AG04450 (cell line): ENCODE results near the gene PIGH. TPM values are rescaled to one million over a fixed set of nuclear protein-coding genes. Genes with fewer than 3 reads are reported as not detected.
"Not testable (repeated sequence)": the region's sequence is repeated elsewhere in the genome, so short reads cannot be mapped to it uniquely, and the experiment has no call there.

Experiments used
- CTCF ChIA-PET: fragments of 300-600, 350-600 bp; formaldehyde crosslinking; extraction: SDS; loops from one replicate; lab custom pipeline; 2022; ENCODE audit warnings: antibody characterized with exemption, inconsistent platforms; lab: Charles Lee
- POLR2A ChIA-PET: fragments of 350-600 bp; formaldehyde crosslinking; extraction: SDS; loops from one replicate; lab custom pipeline; 2021; ENCODE audit warnings: antibody characterized with exemption, inconsistent platforms; lab: Yijun Ruan, JAX
- DNase-seq: peaks from one replicate; pipeline ENCODE4 v3.0.0-alpha.2; 2011; ENCODE audit warnings: low read depth, low spot score
- H3K27ac ChIP-seq: one replicate; pipeline ENCODE4 v1.5.1; 2012; ENCODE audit warnings: low read depth, low read length, control low read depth
- H3K27me3 ChIP-seq: one replicate; pipeline ENCODE4 v1.6.0; 2012; ENCODE audit warnings: low read length; ENCODE audit not compliant: control insufficient read depth, insufficient read depth
- H3K4me3 ChIP-seq: 2 replicates; pipeline ENCODE4 v1.5.1; 2011; ENCODE audit warnings: mild to moderate bottlenecking, low read depth, low read length, control low read depth
- H3K9me3 ChIP-seq: 2 replicates; pipeline ENCODE4 v1.5.1; 2012; ENCODE audit warnings: low read length; ENCODE audit not compliant: control insufficient read depth, insufficient read depth
- CTCF ChIP-seq: IDR thresholded peaks from 2 replicates; pipeline ENCODE4 v1.5.1; 2011; ENCODE audit warnings: low read depth, low read length, control low read depth, inconsistent platforms
- polyA plus RNA-seq: library from polyadenylated mRNA; depleted of rRNA; stranded (reverse); fragments of >200 nt; gene quantifications from 2 replicates; pipeline ENCODE4 v1.2.3, GENCODE V29; 2011

Gene PIGH
- polyA plus RNA-seq, 1 experiment, result 17.6 TPM

- no peak overlapping the region for H3K4me3 ChIP-seq
- H3K27me3 ChIP-seq, result no peaks in the 10 kb centered on the region
- H3K9me3 ChIP-seq, result no peaks in the 10 kb centered on the region
- no peak for DNase-seq
- no peak overlapping the region for H3K27ac ChIP-seq
- TF ChIP-seq CTCF, result no peak
- CTCF ChIA-PET, result interaction anchor here (0.7 to 1.7 kb wide), 3 partner anchors 15 to 63 kb away, joined by 3 to 5 read pairs (median 3); no protein-coding TSS in a partner anchor
- POLR2A ChIA-PET, result no interaction called here
These were observed 33.5 kb upstream of the PIGH start for GRCh38 chr14:67633451-67634147.

- no peak for TF ChIP-seq CTCF
- Histone ChIP-seq H3K9me3 (no peaks in the 10 kb centered on the region), H3K27me3 (no peaks in the 10 kb centered on the region), H3K27ac (no peak overlapping the region), H3K4me3 (no peak overlapping the region)
- CTCF ChIA-PET, result interaction anchor here (1.5 kb wide), 1 partner anchor 30 kb away, joined by 4 read pairs; the partner anchor contains the start of gene PIGH
- DNase-seq, result no peak
- POLR2A ChIA-PET, result no interaction called here
These were observed 30.9 kb upstream of the PIGH start for GRCh38 chr14:67630938-67631337.

GRCh38 chr14:67630186-67630585, 30.1 kb upstream of the PIGH start:
- Histone ChIP-seq H3K27ac (no peak overlapping the region), H3K9me3 (no peaks in the 10 kb centered on the region), H3K27me3 (no peaks in the 10 kb centered on the region), H3K4me3 (no peak overlapping the region)
- CTCF ChIA-PET, result interaction anchor here (1.5 kb wide), 1 partner anchor 30 kb away, joined by 4 read pairs; the partner anchor contains the start of gene PIGH
- no peak for DNase-seq
- no peak for TF ChIP-seq CTCF
- POLR2A ChIA-PET, result no interaction called here

GRCh38 chr14:67627519-67627918, 27.5 kb upstream of the PIGH start:
- no peak for TF ChIP-seq CTCF
- Histone ChIP-seq H3K27ac (no peak overlapping the region), H3K9me3 (no peaks in the 10 kb centered on the region), H3K4me3 (no peak overlapping the region), H3K27me3 (no peaks in the 10 kb centered on the region)
- CTCF ChIA-PET, result interaction anchor here (0.9 kb wide), 1 partner anchor 27 kb away, joined by 3 read pairs; the partner anchor contains the start of gene PIGH
- POLR2A ChIA-PET, result no interaction called here
- DNase-seq, result no peak

- POLR2A ChIA-PET, H3K27ac ChIP-seq, H3K9me3 ChIP-seq, H3K4me3 ChIP-seq, H3K27me3 ChIP-seq, DNase-seq: not testable (repeated sequence)
- CTCF ChIA-PET, result interaction anchor here (0.8 kb wide), 1 partner anchor 40 kb away, joined by 3 read pairs; no protein-coding TSS in a partner anchor
These were observed 26.1 kb upstream of the PIGH start for GRCh38 chr14:67626131-67626530.
